Measurements from ENCODE around the gene CRK. TPM values are rescaled to one million over a fixed set of nuclear protein-coding genes. Genes with fewer than 3 reads are reported as not detected.
A peak's percentile ranks its signal among the peaks of the same experiment; 100 is the strongest.

CRK gene
- total and polyA plus RNA-seq, 8 donors = 51.0 to 84.0 (median 58.2) TPM

- DNase-seq (peak in 1 of 4 donors; percentile 71), ATAC-seq (no peak)
- intact Hi-C loops (cut with DNase I) = no loop called here
- no peak overlapping the region for H3K4me3 ChIP-seq
- peaks cover 0 to 92% of the 10 kb centered on the region in 2 donors for H3K36me3 ChIP-seq
- no peaks in the 10 kb centered on the region for H3K9me3 ChIP-seq
- TF ChIP-seq, protein P1, sequence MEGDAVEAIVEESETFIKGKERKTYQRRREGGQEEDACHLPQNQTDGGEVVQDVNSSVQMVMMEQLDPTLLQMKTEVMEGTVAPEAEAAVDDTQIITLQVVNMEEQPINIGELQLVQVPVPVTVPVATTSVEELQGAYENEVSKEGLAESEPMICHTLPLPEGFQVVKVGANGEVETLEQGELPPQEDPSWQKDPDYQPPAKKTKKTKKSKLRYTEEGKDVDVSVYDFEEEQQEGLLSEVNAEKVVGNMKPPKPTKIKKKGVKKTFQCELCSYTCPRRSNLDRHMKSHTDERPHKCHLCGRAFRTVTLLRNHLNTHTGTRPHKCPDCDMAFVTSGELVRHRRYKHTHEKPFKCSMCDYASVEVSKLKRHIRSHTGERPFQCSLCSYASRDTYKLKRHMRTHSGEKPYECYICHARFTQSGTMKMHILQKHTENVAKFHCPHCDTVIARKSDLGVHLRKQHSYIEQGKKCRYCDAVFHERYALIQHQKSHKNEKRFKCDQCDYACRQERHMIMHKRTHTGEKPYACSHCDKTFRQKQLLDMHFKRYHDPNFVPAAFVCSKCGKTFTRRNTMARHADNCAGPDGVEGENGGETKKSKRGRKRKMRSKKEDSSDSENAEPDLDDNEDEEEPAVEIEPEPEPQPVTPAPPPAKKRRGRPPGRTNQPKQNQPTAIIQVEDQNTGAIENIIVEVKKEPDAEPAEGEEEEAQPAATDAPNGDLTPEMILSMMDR (IDR thresholded peaks at IDR 0.05) = no peak
- H3K4me1 ChIP-seq = peaks cover 0 to 22% of the 10 kb centered on the region in 2 donors
- H3K27me3 ChIP-seq = no peaks in the 10 kb centered on the region
- no peak overlapping the region for H3K27ac ChIP-seq
Observed at GRCh38 chr17:1470755-1471462, 14.9 kb upstream of the CRK start.

GRCh38 chr17:1470071-1470754 is 14.2 kb upstream of the CRK start:
- H3K36me3 ChIP-seq = peaks cover 0 to 94% of the 10 kb centered on the region in 2 donors
- no peak overlapping the region for H3K4me3 ChIP-seq
- H3K27ac ChIP-seq = no peak overlapping the region
- DNase-seq = peak in 1 of 4 donors; percentile 57
- TF ChIP-seq, protein P1 (IDR thresholded peaks at IDR 0.05) = no peak
- H3K9me3 ChIP-seq = no peaks in the 10 kb centered on the region
- H3K4me1 ChIP-seq = peaks cover 0 to 18% of the 10 kb centered on the region in 2 donors
- intact Hi-C loops (cut with DNase I) = no loop called here
- H3K27me3 ChIP-seq = no peaks in the 10 kb centered on the region
- no peak for ATAC-seq

DNA sequence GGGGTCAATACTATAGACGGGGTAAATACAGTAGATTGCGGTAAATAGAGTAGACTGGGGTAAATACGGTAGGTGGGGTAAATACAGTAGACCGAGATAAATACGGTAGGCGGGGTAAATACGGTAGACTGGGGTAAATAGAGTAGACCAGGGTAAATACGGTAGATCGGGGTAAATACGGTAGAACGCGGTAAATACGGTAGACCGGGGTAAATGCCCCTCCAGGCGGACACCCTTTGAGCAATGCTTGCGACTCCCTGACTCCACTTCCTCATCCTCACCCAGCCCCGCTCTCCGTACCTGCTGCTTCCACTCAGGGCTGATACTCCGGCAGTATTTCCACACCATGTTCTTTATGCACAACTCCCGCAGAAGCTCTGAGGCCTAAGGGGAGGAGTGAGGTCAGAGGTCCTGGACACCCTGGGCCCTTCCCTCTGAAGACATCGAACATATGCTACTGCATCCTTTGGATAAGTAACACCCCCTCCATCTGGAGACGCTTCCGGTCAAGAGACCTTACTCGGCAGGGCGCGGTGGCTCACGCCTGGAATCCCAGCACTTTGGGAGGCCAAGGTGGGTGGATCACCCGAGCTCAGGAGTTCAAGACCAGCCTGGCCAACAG is 13.3 kb upstream of the CRK start:
- TF ChIP-seq, protein P1 (IDR thresholded peaks at IDR 0.05) = no peak
- peaks cover 0 to 9% of the 10 kb centered on the region in 2 donors for H3K4me1 ChIP-seq
- no peak overlapping the region for H3K4me3 ChIP-seq
- no peaks in the 10 kb centered on the region for H3K9me3 ChIP-seq
- peaks cover 0 to 94% of the 10 kb centered on the region in 2 donors for H3K36me3 ChIP-seq
- intact Hi-C loops (cut with DNase I) = no loop called here
- ATAC-seq (no peak), DNase-seq (peak in 1 of 4 donors; percentile 36)
- no peak overlapping the region for H3K27ac ChIP-seq
- no peaks in the 10 kb centered on the region for H3K27me3 ChIP-seq

GRCh38 chr17:1467898-1468492 is 12.0 kb upstream of the CRK start:
- Histone ChIP-seq H3K4me1 (peaks cover 0 to 21% of the 10 kb centered on the region in 2 donors), H3K27ac (no peak overlapping the region), H3K27me3 (no peaks in the 10 kb centered on the region), H3K36me3 (peaks cover 0 to 87% of the 10 kb centered on the region in 2 donors), H3K4me3 (no peak overlapping the region), H3K9me3 (no peaks in the 10 kb centered on the region)
- intact Hi-C loops (cut with DNase I) = no loop called here
- ATAC-seq (peak; percentile 88), DNase-seq (peak in 2 of 4 donors; percentile 83 to 88)
- TF ChIP-seq, protein P1 (IDR thresholded peaks at IDR 0.05) = no peak
